Effector CD8-positive, alpha-beta T cell (primary cell): ENCODE results near the gene TINAG.

Experiments used
- DNase-seq: peaks from one replicate; lab custom pipeline; 2025; lab: John Stamatoyannopoulos, UW

Gene TINAG

DNA sequence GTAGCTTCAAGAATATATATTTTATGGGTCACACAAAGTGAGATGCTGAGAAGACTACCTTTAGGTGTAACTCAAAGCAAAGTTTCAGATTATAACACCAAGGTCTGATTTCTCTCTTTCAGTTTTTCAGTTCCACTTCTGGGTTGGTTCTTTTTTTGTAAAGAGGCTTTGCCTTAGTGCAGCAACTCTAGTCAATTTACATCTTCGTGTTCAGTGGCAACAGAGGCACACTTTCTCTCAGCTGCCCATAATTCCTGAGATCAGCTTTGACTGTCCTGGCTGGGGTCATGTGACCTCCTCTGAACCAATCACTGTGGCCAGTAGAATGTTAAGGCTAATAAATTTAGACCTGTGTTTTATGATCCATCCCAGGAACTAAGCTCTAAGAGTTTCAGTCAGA lies 120.2 kb downstream of the TINAG start:
- no peak for DNase-seq

DNA sequence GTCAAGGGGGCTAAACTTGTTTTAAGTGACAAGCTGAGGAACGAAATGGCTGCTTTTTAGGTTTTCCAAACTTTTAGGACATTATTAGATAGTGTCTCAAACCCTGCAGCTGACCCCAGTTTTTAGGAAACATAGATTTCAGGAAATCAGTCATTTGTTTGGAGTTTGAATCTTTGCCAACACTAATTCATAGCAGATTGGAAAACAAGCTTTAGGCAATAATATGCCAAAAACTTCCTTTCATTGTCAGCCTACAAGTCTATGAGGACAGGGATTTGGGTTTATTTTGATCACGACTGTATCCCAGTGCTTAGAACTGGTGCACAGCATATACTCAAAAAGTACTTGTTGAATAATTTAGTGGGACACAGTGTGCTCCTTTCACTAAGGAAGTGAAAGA lies 123.2 kb downstream of the TINAG start:
- DNase-seq: no peak
